ENCODE data around the gene SERINC2. TPM values are rescaled to one million over a fixed set of nuclear protein-coding genes. Genes with fewer than 3 reads are reported as not detected.
"Not testable (repeated sequence)": the region's sequence is repeated elsewhere in the genome, so short reads cannot be mapped to it uniquely, and the experiment has no call there.

SERINC2 gene
- polyA plus RNA-seq, 4 donors: 38.4 to 57.1 (median 47.9) TPM

GRCh38 chr1:31453384-31454079 lies 40.5 kb downstream of the SERINC2 start:
- DNase-seq (ENCODE audit: low read depth in 4 of 4, low spot score in 2 of 4): no peak

GRCh38 chr1:31458287-31458896 lies 45.4 kb downstream of the SERINC2 start:
- DNase-seq (ENCODE audit: low read depth in 4 of 4, low spot score in 2 of 4): no peak

- DNase-seq (ENCODE audit: low read depth in 4 of 4, low spot score in 2 of 4): no peak
Observed at GRCh38 chr1:31460027-31460426, 47.0 kb downstream of the SERINC2 start.

DNA sequence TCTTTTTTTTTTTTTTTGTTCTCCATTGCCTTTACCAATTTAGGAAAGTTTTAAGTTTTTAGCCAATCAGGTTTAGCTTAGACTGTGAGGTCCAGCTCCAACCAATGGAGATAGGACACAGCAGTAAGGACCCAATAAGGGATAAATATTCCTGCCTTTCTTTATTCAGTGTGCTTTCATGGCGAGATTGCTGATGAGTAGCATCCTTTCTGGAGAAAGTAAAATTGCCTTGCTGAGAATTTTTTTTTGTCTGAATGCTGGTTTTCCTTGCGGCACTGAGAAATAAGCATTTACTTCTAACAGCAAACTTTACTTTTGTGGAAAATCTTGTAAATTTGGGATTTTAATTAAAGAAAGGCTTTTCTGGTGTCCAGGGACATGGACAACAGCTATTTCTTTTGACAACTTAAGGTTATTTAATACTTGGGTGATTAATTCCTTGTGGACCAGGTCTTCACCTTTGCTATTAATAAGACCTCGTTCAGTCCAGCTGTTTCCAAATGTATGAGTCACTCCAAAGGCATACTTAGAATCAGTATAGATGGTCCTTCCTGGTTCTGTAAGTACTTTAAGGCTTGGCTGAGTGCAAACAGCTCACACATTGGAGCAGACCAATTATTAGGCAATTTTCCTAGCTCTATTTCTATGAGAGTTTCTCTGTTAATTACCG lies 54.1 kb downstream of the SERINC2 start:
- DNase-seq (ENCODE audit: low read depth in 4 of 4, low spot score in 2 of 4): no peak

- no peak for DNase-seq (ENCODE audit: low read depth in 4 of 4, low spot score in 2 of 4)
Observed at GRCh38 chr1:31470794-31471315, 57.8 kb downstream of the SERINC2 start.

- DNase-seq (ENCODE audit: low read depth in 4 of 4, low spot score in 2 of 4): not testable (repeated sequence)
Observed at GRCh38 chr1:31471452-31472313, 58.7 kb downstream of the SERINC2 start.

DNA sequence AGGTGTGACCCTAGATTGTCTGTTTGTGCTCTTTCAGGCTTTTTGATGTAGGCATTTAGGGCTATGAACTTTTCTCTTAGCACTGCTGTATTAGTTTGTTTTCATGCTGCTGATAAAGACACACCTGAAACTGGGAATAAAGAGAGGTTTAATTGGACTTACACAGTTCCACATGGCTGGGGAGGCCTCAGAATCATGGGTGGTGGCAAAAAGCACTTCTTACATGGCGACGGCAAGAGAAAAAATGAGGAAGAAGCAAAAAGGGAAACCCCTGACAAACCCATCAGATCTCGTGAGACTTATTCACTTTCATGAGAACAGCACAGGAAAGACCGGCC lies 59.3 kb downstream of the SERINC2 start:
- not testable (repeated sequence) for DNase-seq (ENCODE audit: low read depth in 4 of 4, low spot score in 2 of 4)

GRCh38 chr1:31472673-31473072 lies 59.7 kb downstream of the SERINC2 start:
- DNase-seq (ENCODE audit: low read depth in 4 of 4, low spot score in 2 of 4): not testable (repeated sequence)

DNA sequence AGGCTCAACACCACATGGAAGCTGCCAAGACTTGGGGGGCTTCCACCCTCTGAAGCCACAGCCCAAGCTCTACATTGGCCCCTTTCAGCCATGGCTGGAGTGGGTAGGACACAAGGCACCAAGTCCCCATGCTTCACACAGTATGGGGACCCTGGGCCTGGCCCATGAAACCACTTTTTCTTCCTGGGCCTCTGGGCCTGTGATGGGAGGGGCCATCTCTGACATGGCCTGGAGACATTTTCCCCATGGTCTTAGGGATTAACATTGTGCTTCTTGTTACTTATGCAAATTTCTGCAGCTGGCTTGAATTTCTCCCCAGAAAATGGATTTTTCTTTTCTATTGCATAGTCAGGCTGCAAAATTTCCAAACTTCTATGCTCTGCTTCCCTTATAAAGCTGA lies 60.5 kb downstream of the SERINC2 start:
- DNase-seq (ENCODE audit: low read depth in 4 of 4, low spot score in 2 of 4): not testable (repeated sequence)

GRCh38 chr1:31474567-31474966 lies 61.6 kb downstream of the SERINC2 start:
- DNase-seq (ENCODE audit: low read depth in 4 of 4, low spot score in 2 of 4): not testable (repeated sequence)

DNA sequence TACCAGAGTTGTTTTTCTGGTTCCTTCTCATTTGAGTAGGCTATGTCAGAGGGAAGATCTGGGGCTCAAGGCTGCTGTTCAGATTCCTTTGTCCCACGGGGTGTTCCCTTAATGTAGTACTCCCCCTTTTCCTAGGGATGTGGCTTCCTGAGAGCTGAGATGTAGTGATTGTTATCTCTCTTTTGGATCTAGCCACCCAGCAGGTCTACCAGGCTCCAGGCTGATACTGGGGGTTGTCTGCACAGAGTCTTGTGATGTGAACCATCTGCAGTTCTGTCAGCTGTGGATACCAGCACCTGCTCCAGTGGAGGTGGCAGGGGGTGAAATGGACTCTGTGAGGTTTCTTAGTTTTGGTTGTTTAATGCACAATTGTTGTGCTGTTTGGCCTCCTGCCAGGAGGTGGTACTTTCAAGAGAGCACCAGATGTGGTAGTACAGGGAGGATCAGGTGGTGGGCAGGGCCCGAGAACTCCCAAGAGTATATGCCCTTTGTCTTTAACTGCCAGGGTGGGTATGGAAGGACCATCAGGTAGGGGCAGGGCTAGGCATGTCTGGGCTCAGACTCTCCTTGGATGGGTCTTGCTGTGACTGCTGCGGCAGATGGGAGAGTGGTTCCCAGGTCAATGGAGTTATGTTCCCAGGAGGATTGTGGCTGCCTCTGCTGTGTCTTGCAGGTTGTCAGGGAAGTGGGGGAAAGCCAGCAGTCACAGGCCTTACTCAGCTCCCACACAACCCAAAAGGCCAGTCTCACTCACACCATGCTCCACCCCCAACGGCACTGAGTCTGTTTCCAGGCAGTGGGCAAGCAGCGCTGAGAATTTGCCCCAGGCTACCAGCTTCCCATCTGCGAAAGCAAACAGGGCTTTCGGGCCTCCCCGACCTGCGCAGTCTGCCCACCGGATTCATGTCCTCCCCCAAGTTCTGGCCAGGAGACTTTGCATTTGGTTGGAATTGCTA lies 64.2 kb downstream of the SERINC2 start:
- no peak for DNase-seq (ENCODE audit: low read depth in 4 of 4, low spot score in 2 of 4)

DNA sequence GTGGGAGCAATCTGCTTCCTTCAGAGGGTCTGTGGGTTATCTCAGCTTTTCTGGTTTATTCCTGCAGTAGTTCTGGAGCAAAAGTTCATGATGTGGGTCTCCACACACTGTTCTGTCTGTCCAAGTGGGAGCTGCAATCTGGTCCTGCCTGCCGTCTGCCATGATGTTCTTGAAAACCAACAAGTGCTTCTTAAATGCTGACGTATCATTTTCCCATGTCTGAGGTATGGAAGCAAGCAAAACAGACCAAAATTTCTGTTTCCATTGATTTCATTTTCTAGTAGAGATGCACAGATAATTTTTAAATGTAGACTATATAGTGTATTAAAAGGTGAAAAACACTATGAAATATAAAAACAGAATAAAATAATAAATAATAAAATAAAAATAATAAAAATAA lies 65.2 kb downstream of the SERINC2 start:
- no peak for DNase-seq (ENCODE audit: low read depth in 4 of 4, low spot score in 2 of 4)

DNA sequence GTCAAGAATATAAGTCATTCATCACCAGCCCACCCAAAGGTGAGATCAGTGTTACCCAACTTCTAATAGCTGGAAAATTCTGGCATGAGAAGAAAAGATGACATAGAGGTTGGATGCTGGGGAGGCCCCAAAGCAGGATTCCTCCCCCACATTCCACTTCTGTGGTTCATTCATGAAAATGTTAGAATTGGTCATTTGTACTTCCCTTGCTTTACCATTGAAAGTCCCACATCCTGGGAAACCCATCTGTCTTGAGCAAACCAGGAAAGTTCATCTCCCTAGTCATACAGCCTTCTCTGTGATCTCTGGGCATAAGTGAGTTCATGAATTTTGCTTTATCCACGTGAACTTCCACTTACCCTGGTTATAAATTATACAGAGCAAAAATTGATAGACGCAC lies 66.8 kb downstream of the SERINC2 start:
- no peak for DNase-seq (ENCODE audit: low read depth in 4 of 4, low spot score in 2 of 4)

GRCh38 chr1:31480426-31480825 lies 67.4 kb downstream of the SERINC2 start:
- not testable (repeated sequence) for DNase-seq (ENCODE audit: low read depth in 4 of 4, low spot score in 2 of 4)

DNA sequence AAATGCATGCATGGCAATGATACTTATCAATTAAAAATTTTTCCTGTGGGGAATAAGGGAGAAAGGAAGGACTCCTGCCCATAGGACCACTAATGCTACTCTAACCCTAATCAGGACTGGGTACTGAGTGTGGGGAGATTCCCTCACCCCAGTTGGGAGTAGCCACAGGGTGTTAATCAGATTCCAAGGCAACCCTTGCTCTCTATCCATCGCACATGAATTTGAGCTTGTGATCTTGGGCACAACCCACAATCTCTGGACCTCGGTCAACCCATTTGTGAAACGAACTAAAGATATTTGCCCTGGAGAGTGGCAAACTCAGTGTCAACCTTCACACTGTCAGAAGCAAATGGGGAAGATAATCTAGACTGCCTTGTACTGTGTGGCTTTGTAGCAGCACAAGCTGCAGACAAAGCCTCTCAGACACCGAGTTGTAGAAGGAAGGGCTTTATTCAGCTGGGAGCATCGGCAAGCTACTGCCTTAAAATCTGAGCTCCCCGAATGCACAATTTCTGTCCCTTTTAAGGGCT lies 69.5 kb downstream of the SERINC2 start:
- DNase-seq (ENCODE audit: low read depth in 4 of 4, low spot score in 2 of 4): no peak

GRCh38 chr1:31483012-31483946 lies 70.3 kb downstream of the SERINC2 start:
- no peak for DNase-seq (ENCODE audit: low read depth in 4 of 4, low spot score in 2 of 4)
